ENCODE results near the gene MTOR. TPM values are rescaled to one million over a fixed set of nuclear protein-coding genes. Genes with fewer than 3 reads are reported as not detected.

MTOR gene
- total RNA-seq, 1 donor from 2014 or later: 53.0 TPM

GRCh38 chr1:11151114-11151513 lies 111.2 kb downstream of the MTOR start:
- Mint-ChIP-seq H3K4me3 (no peak overlapping the region), H3K27me3 (no peaks in the 10 kb centered on the region), H3K27ac (no peak overlapping the region), H3K9me3 (no peaks in the 10 kb centered on the region), H3K4me1 (ENCODE audit: unreplicated experiment) (peaks cover 8% of the 10 kb centered on the region), H3K36me3 (peaks cover 17% of the 10 kb centered on the region)
- TF ChIP-seq CTCF (conservative IDR thresholded peaks at IDR 0.05): no peak
- no peak for DNase-seq (ENCODE audit: extremely low spot score, unreplicated experiment)

GRCh38 chr1:11150326-11150725 lies 112.0 kb downstream of the MTOR start:
- H3K9me3 Mint-ChIP-seq: no peaks in the 10 kb centered on the region
- DNase-seq (ENCODE audit: extremely low spot score, unreplicated experiment): no peak
- peaks cover 17% of the 10 kb centered on the region for H3K36me3 Mint-ChIP-seq

GRCh38 chr1:11147197-11147770 lies 115.1 kb downstream of the MTOR start:
- no peaks in the 10 kb centered on the region for H3K9me3 Mint-ChIP-seq
- no peaks in the 10 kb centered on the region for H3K27me3 Mint-ChIP-seq
- DNase-seq (ENCODE audit: extremely low spot score, unreplicated experiment): no peak
- H3K4me3 Mint-ChIP-seq: no peak overlapping the region
- TF ChIP-seq CTCF (conservative IDR thresholded peaks at IDR 0.05): no peak
- peaks cover 18% of the 10 kb centered on the region for H3K36me3 Mint-ChIP-seq
- no peak overlapping the region for H3K27ac Mint-ChIP-seq
- H3K4me1 Mint-ChIP-seq (ENCODE audit: unreplicated experiment): peaks cover 3% of the 10 kb centered on the region

More at GRCh38 chr1:11150326-11150725, 112.0 kb downstream of the MTOR start:
- no peaks in the 10 kb centered on the region for H3K27me3 Mint-ChIP-seq
- no peak overlapping the region for H3K27ac Mint-ChIP-seq
- no peak overlapping the region for H3K4me3 Mint-ChIP-seq
- TF ChIP-seq CTCF (conservative IDR thresholded peaks at IDR 0.05): no peak
- peaks cover 8% of the 10 kb centered on the region for H3K4me1 Mint-ChIP-seq (ENCODE audit: unreplicated experiment)

GRCh38 chr1:11145741-11146140 lies 116.6 kb downstream of the MTOR start:
- H3K27me3 Mint-ChIP-seq: no peaks in the 10 kb centered on the region
- H3K27ac Mint-ChIP-seq: no peak overlapping the region
- peaks cover 15% of the 10 kb centered on the region for H3K36me3 Mint-ChIP-seq
- DNase-seq (ENCODE audit: extremely low spot score, unreplicated experiment): no peak
- no peaks in the 10 kb centered on the region for H3K9me3 Mint-ChIP-seq
- no peak for TF ChIP-seq CTCF (conservative IDR thresholded peaks at IDR 0.05)
- no peak overlapping the region for H3K4me3 Mint-ChIP-seq
- H3K4me1 Mint-ChIP-seq (ENCODE audit: unreplicated experiment): no peaks in the 10 kb centered on the region

- Mint-ChIP-seq H3K36me3 (peaks cover 15% of the 10 kb centered on the region), H3K27me3 (no peaks in the 10 kb centered on the region), H3K4me3 (no peak overlapping the region), H3K27ac (no peak overlapping the region), H3K4me1 (ENCODE audit: unreplicated experiment) (no peaks in the 10 kb centered on the region), H3K9me3 (no peaks in the 10 kb centered on the region)
- TF ChIP-seq CTCF (conservative IDR thresholded peaks at IDR 0.05): no peak
- DNase-seq (ENCODE audit: extremely low spot score, unreplicated experiment): no peak
Measured at GRCh38 chr1:11144570-11145256, 117.6 kb downstream of the MTOR start.

Measured in type B pancreatic cell (in vitro differentiated cells).